ENCODE measurements around the gene DLL4. TPM values are rescaled to one million over a fixed set of nuclear protein-coding genes. Genes with fewer than 3 reads are reported as not detected.

DLL4 gene
- total RNA-seq, 1 experiment from 2014 or later: 1.5 TPM

- H3K27ac ChIP-seq (ENCODE audit: low read depth, low read length): no peak overlapping the region
- ChIA-PET CTCF (interaction anchor here (1.8 to 4.8 kb wide), 3 partner anchors 7 to 27 kb away, joined by 6 to 69 read pairs (median 16); no protein-coding TSS in a partner anchor), POLR2A (interaction anchor here (1.0 kb wide), 1 partner anchor 37 kb away, joined by 3 read pairs; no protein-coding TSS in a partner anchor), RAD21 (ENCODE audit: low non-redundant PET in 1 of 2, low total read pairs in 2 of 2, uncharacterized antibody in 2 of 2, unreplicated experiment in 2 of 2) (no interaction called here)
- intact Hi-C loops (cut with micrococcal nuclease): loop anchor here (5.0 to 10.0 kb wide), 2 partner anchors 90 to 253 kb away; no protein-coding TSS in a partner anchor
- H3K9me3 ChIP-seq (ENCODE audit: control insufficient read depth in 1 of 2, insufficient read depth in 1 of 2, low read depth in 1 of 2, low read length in 2 of 2): no peaks in the 10 kb centered on the region
- BruUV-seq (replicated peaks): no TSS peak
- TF ChIP-seq JUND (IDR thresholded peaks at IDR 0.05) (no peak), EZH2 (IDR thresholded peaks at IDR 0.05) (no peak), SRF (IDR thresholded peaks at IDR 0.05; ENCODE audit: low read depth) (no peak), POLR2A (IDR thresholded peaks at IDR 0.05; ENCODE audit: borderline replicate concordance, extremely low read depth, insufficient read depth, insufficient read length) (no peak), EZH2phosphoT487 (IDR thresholded peaks at IDR 0.05; ENCODE audit: borderline replicate concordance) (no peak), POLR2AphosphoS5 (IDR thresholded peaks at IDR 0.05; ENCODE audit: low read depth, low read length) (no peak), SIN3A (IDR thresholded peaks at IDR 0.05; ENCODE audit: low read depth) (no peak)
- TF ChIP-seq, protein P1, sequence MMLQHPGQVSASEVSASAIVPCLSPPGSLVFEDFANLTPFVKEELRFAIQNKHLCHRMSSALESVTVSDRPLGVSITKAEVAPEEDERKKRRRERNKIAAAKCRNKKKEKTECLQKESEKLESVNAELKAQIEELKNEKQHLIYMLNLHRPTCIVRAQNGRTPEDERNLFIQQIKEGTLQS (IDR thresholded peaks at IDR 0.05): no peak
- TF ChIP-seq, protein P2, sequence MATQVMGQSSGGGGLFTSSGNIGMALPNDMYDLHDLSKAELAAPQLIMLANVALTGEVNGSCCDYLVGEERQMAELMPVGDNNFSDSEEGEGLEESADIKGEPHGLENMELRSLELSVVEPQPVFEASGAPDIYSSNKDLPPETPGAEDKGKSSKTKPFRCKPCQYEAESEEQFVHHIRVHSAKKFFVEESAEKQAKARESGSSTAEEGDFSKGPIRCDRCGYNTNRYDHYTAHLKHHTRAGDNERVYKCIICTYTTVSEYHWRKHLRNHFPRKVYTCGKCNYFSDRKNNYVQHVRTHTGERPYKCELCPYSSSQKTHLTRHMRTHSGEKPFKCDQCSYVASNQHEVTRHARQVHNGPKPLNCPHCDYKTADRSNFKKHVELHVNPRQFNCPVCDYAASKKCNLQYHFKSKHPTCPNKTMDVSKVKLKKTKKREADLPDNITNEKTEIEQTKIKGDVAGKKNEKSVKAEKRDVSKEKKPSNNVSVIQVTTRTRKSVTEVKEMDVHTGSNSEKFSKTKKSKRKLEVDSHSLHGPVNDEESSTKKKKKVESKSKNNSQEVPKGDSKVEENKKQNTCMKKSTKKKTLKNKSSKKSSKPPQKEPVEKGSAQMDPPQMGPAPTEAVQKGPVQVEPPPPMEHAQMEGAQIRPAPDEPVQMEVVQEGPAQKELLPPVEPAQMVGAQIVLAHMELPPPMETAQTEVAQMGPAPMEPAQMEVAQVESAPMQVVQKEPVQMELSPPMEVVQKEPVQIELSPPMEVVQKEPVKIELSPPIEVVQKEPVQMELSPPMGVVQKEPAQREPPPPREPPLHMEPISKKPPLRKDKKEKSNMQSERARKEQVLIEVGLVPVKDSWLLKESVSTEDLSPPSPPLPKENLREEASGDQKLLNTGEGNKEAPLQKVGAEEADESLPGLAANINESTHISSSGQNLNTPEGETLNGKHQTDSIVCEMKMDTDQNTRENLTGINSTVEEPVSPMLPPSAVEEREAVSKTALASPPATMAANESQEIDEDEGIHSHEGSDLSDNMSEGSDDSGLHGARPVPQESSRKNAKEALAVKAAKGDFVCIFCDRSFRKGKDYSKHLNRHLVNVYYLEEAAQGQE (IDR thresholded peaks at IDR 0.05; ENCODE audit: low read depth): no peak
- H2AFZ ChIP-seq (ENCODE audit: low read depth, low read length, poor library complexity, severe bottlenecking): no peak overlapping the region
- ATAC-seq (no peak), DNase-seq (ENCODE audit: low read depth, low spot score) (no peak)
- H4K20me1 ChIP-seq (ENCODE audit: insufficient read depth): no peaks in the 10 kb centered on the region
- no peak overlapping the region for H3K4me2 ChIP-seq (ENCODE audit: low read length)
- H3K4me1 ChIP-seq (ENCODE audit: control insufficient read depth in 1 of 2, insufficient read depth in 2 of 2, low read length in 2 of 2): peaks cover 19 to 41% of the 10 kb centered on the region in 2 experiments
- H3K36me3 ChIP-seq (ENCODE audit: control insufficient read depth in 1 of 2, insufficient read depth in 2 of 2, low read length in 2 of 2): no peaks in the 10 kb centered on the region
- peaks cover 15% of the 10 kb centered on the region; the same call in 1 of the 2 replicates for H3K27me3 ChIP-seq (ENCODE audit: insufficient read depth, low read length)
- no peak overlapping the region for H3K9ac ChIP-seq (ENCODE audit: low read length)
- no peaks in the 10 kb centered on the region for H3K79me2 ChIP-seq (ENCODE audit: insufficient read depth, low read length)
- no peaks in the 10 kb centered on the region for H3K9me2 ChIP-seq (ENCODE audit: insufficient read depth)
- H3K4me3 ChIP-seq (replicated peaks in 1 of 2; ENCODE audit: low read depth in 1 of 2, low read length in 2 of 2): no peak overlapping the region
Observed at GRCh38 chr15:40932156-40932555, 3.0 kb downstream of the DLL4 start.

All from HCT116 (cell line).